H1 (cell line): Measurements from ENCODE around the gene INHBB. TPM values are rescaled to one million over a fixed set of nuclear protein-coding genes. Genes with fewer than 3 reads are reported as not detected.
A peak's percentile ranks its signal among the peaks of the same experiment; 100 is the strongest.

ENCODE experiments used
- CTCF ChIA-PET: fragments of 300-600 bp; sonication (Branson Sonifier 250); formaldehyde crosslinking; loops from one replicate; lab custom pipeline; 2021; ENCODE audit not compliant: partially characterized antibody; lab: Charles Lee
- POLR2A ChIA-PET: fragments of 300-600 bp; sonication (Branson Sonifier 250); formaldehyde crosslinking; loops from one replicate; lab custom pipeline; 2021; ENCODE audit warnings: inconsistent platforms; ENCODE audit not compliant: partially characterized antibody; lab: Charles Lee
- DNase-seq, 2 experiments: peaks; one replicate each; pipeline versions ENCODE4 v3.0.0 to v3.0.0-alpha.2; 2010 to 2022; ENCODE audit warnings: low spot score in 2 of 2, low read depth in 1 of 2, mixed read lengths in 1 of 2
- FAIRE-seq: peaks from 2 replicates; lab custom pipeline; 2011; peaks lifted over from hg19 to GRCh38; lab: Jason Lieb, UNC
- H2AFZ ChIP-seq: 2 replicates; pipeline ENCODE4 v1.8.1; 2012; ENCODE audit warnings: low read length, inconsistent platforms
- H2AK5ac ChIP-seq: 2 replicates; pipeline ENCODE4 v1.6.1; 2013; ENCODE audit warnings: low read depth, low read length
- H2BK120ac ChIP-seq: replicated peaks from 2 replicates; pipeline ENCODE3; 2013; ENCODE audit warnings: low read depth, low read length, inconsistent platforms
- H2BK12ac ChIP-seq: 2 replicates; pipeline ENCODE4 v1.6.1; 2013; ENCODE audit warnings: low read depth, low read length
- H2BK15ac ChIP-seq: 2 replicates; pipeline ENCODE4 v1.6.1; 2013; ENCODE audit warnings: low read length
- H2BK20ac ChIP-seq: 2 replicates; pipeline ENCODE4 v1.6.1; 2013; ENCODE audit warnings: low read length
- H2BK5ac ChIP-seq: 2 replicates; pipeline ENCODE4 v1.6.1; 2013; ENCODE audit warnings: low read depth, low read length
- H3K14ac ChIP-seq: 2 replicates; pipeline ENCODE4 v1.6.1; 2013; ENCODE audit warnings: inconsistent platforms; ENCODE audit not compliant: insufficient read length
- H3K18ac ChIP-seq: 2 replicates; pipeline ENCODE4 v1.6.1; 2013; ENCODE audit warnings: low read length; ENCODE audit errors: extremely low read depth
- H3K23ac ChIP-seq: 2 replicates; pipeline ENCODE4 v1.6.1; 2013; ENCODE audit warnings: inconsistent platforms; ENCODE audit not compliant: insufficient read length
- H3K23me2 ChIP-seq: 2 replicates; pipeline ENCODE4 v1.6.1; 2013; ENCODE audit warnings: low read depth, low read length
- H3K27ac ChIP-seq: 2 replicates; pipeline ENCODE4 v1.6.1; 2011; ENCODE audit warnings: low read depth, low read length, inconsistent platforms
- H3K27me3 ChIP-seq, 4 experiments: replicated peaks in 1 of 4; 1 replicate in 1 of 4; 2 replicates in 3 of 4; pipeline versions ENCODE4 v1.6.1 to v1.8.1; 2011 to 2013; ENCODE audit warnings: low read length in 3 of 4, mild to moderate bottlenecking in 3 of 4, inconsistent platforms in 2 of 4, mixed read lengths in 2 of 4, moderate library complexity in 1 of 4; ENCODE audit not compliant: control insufficient read depth in 3 of 4, insufficient read depth in 3 of 4; ENCODE audit errors: extremely low read depth in 1 of 4
- H3K36me3 ChIP-seq, 4 experiments: 2 replicates each; pipeline versions ENCODE4 v1.6.1 to v1.8.1; 2011 to 2013; ENCODE audit warnings: mild to moderate bottlenecking in 4 of 4, low read length in 3 of 4, moderate library complexity in 2 of 4, control low read depth in 1 of 4, inconsistent platforms in 1 of 4; ENCODE audit not compliant: insufficient read depth in 4 of 4, control insufficient read depth in 2 of 4
- H3K4ac ChIP-seq: replicated peaks from 2 replicates; pipeline ENCODE3; 2013; ENCODE audit warnings: low read length, low read depth, mixed read lengths, inconsistent platforms; ENCODE audit not compliant: insufficient read length
- H3K4me1 ChIP-seq, 4 experiments: replicated peaks in 1 of 4; 1 replicate in 1 of 4; 2 replicates in 3 of 4; pipeline versions ENCODE4 v1.6.1 to v1.8.1; 2011 to 2013; ENCODE audit warnings: low read length in 3 of 4, inconsistent platforms in 2 of 4, mixed read lengths in 1 of 4; ENCODE audit not compliant: insufficient read depth in 4 of 4, control insufficient read depth in 3 of 4
- H3K4me2 ChIP-seq, 2 experiments: 2 replicates each; pipeline versions ENCODE4 v1.6.1 to v1.8.1; 2011 to 2013; ENCODE audit warnings: low read depth in 2 of 2, low read length in 2 of 2, control low read depth in 1 of 2, inconsistent platforms in 1 of 2, mild to moderate bottlenecking in 1 of 2; ENCODE audit not compliant: insufficient read depth in 1 of 2
- H3K4me3 ChIP-seq, 4 experiments: fragments of 200-600, 300-600 bp in 1 of 4; sonication (generic), shearing (Covaris generic), sonication (Bioruptor Twin) in 1 of 4; 2 replicates each; pipeline versions ENCODE4 v1.5.1 to v1.8.1; 2011 to 2016; ENCODE audit warnings: low read length in 4 of 4, low read depth in 3 of 4, control low read depth in 2 of 4, inconsistent platforms in 2 of 4, mild to moderate bottlenecking in 2 of 4, mixed read lengths in 1 of 4, moderate library complexity in 1 of 4; ENCODE audit not compliant: insufficient read depth in 2 of 4; ENCODE audit errors: extremely low read depth in 1 of 4
- H3K56ac ChIP-seq: replicated peaks from 2 replicates; pipeline ENCODE3; 2013; ENCODE audit warnings: low read depth, mild to moderate bottlenecking, mixed read lengths, low read length, inconsistent platforms; ENCODE audit not compliant: insufficient read length
- H3K79me1 ChIP-seq: 2 replicates; pipeline ENCODE4 v1.6.1; 2013; ENCODE audit warnings: low read depth, low read length, control low read depth
- H3K79me2 ChIP-seq, 2 experiments: 2 replicates each; pipeline versions ENCODE4 v1.6.1 to v1.8.1; 2012 to 2013; ENCODE audit warnings: low read length in 2 of 2, mild to moderate bottlenecking in 2 of 2, inconsistent platforms in 1 of 2; ENCODE audit not compliant: insufficient read depth in 2 of 2, control insufficient read depth in 1 of 2
- H3K9ac ChIP-seq, 4 experiments: replicated peaks in 1 of 4; 1 replicate in 1 of 4; 2 replicates in 3 of 4; pipeline versions ENCODE4 v1.6.1 to v1.8.1; 2011 to 2013; ENCODE audit warnings: low read depth in 3 of 4, low read length in 3 of 4, control low read depth in 2 of 4, mild to moderate bottlenecking in 2 of 4, moderate library complexity in 2 of 4, inconsistent platforms in 1 of 4; ENCODE audit errors: extremely low read depth in 1 of 4
- H3K9me3 ChIP-seq, 2 experiments: 2 replicates each; pipeline versions ENCODE4 v1.6.1 to v1.8.1; 2012 to 2013; ENCODE audit warnings: mild to moderate bottlenecking in 2 of 2, moderate library complexity in 2 of 2, control low read depth in 1 of 2, inconsistent platforms in 1 of 2, low read depth in 1 of 2, low read length in 1 of 2, mixed read lengths in 1 of 2; ENCODE audit not compliant: insufficient read depth in 2 of 2
- H4K20me1 ChIP-seq, 2 experiments: replicated peaks in 1 of 2; 2 replicates each; pipeline versions ENCODE3 to v1.8.1; 2011 to 2013; ENCODE audit warnings: inconsistent platforms in 2 of 2, low read length in 2 of 2, mild to moderate bottlenecking in 1 of 2; ENCODE audit not compliant: insufficient read depth in 2 of 2, control insufficient read depth in 1 of 2
- H4K5ac ChIP-seq: 2 replicates; pipeline ENCODE4 v1.6.1; 2013; ENCODE audit warnings: low read length, low read depth, mixed read lengths, inconsistent platforms; ENCODE audit not compliant: insufficient read length
- H4K8ac ChIP-seq: 2 replicates; pipeline ENCODE4 v1.8.0; 2013; ENCODE audit warnings: mild to moderate bottlenecking, moderate library complexity, low read length, inconsistent platforms; ENCODE audit not compliant: insufficient read depth; ENCODE audit errors: extremely low read depth
- H4K91ac ChIP-seq: replicated peaks from 2 replicates; pipeline ENCODE3; 2013; ENCODE audit warnings: low read length, mixed read lengths, inconsistent platforms; ENCODE audit not compliant: insufficient read length
- SUZ12 ChIP-seq: fragments of 200-600 bp; sonication (generic); IDR thresholded peaks from 2 replicates; pipeline ENCODE4 v1.6.1; 2012; ENCODE audit warnings: mild to moderate bottlenecking, inconsistent platforms, low read length, moderate library complexity, mixed read lengths
- whole genome bisulfite sequencing, 2 experiments: shearing (Covaris generic) in 1 of 2; methylation state at CpG; one replicate each; pipeline versions ENCODE4 v1.1.6 to v1.1.7; 2013 to 2015; ENCODE audit warnings: low lambda C conversion rate in 2 of 2, mixed read lengths in 2 of 2, inconsistent platforms in 1 of 2, low coverage in 1 of 2, missing lambda C conversion rate in 1 of 2; ENCODE audit not compliant: insufficient replicate concordance in 2 of 2, insufficient coverage in 1 of 2, insufficient read length in 1 of 2; ENCODE audit errors: extremely low coverage in 1 of 2, missing lambda C conversion rate in 1 of 2; 5-methylcytosine and 5-hydroxymethylcytosine counted together
- polyA plus RNA-seq, 7 experiments: library from polyadenylated mRNA; depleted of rRNA in 3 of 7; stranded (reverse) in 5 of 7; unstranded in 2 of 7; fragments of >200 nt in 5 of 7; fragments of 200-250 nt in 2 of 7; gene quantifications; 1 replicate in 5 of 7; 2 replicates in 1 of 7; 4 replicates in 1 of 7; pipeline versions ENCODE4 v1.2.1 to v1.2.3, GENCODE V29; 2011 to 2013; ENCODE audit warnings: missing spikeins in 2 of 7, mixed read lengths in 2 of 7
- total RNA-seq: library from RNA; stranded (reverse); fragmentation: NEBNext Ultra II Directional; extraction: Animal tissue kit (Norgen Biotek cat#: 25700); gene quantifications from 2 replicates; pipeline ENCODE4 v1.2.1, GENCODE V29; 2021
- TF ChIP-seq, protein P1 (sequence below): IDR thresholded peaks from 2 replicates; pipeline ENCODE4 v1.6.1; 2011; ENCODE audit warnings: low read length, improper control_type of control experiment

INHBB gene
- total and polyA plus RNA-seq, 2 of the 8 experiments (the other 6 are each of a cell fraction or from before 2014, with no cell fraction given) = 0.30 to 0.32 TPM

DNA sequence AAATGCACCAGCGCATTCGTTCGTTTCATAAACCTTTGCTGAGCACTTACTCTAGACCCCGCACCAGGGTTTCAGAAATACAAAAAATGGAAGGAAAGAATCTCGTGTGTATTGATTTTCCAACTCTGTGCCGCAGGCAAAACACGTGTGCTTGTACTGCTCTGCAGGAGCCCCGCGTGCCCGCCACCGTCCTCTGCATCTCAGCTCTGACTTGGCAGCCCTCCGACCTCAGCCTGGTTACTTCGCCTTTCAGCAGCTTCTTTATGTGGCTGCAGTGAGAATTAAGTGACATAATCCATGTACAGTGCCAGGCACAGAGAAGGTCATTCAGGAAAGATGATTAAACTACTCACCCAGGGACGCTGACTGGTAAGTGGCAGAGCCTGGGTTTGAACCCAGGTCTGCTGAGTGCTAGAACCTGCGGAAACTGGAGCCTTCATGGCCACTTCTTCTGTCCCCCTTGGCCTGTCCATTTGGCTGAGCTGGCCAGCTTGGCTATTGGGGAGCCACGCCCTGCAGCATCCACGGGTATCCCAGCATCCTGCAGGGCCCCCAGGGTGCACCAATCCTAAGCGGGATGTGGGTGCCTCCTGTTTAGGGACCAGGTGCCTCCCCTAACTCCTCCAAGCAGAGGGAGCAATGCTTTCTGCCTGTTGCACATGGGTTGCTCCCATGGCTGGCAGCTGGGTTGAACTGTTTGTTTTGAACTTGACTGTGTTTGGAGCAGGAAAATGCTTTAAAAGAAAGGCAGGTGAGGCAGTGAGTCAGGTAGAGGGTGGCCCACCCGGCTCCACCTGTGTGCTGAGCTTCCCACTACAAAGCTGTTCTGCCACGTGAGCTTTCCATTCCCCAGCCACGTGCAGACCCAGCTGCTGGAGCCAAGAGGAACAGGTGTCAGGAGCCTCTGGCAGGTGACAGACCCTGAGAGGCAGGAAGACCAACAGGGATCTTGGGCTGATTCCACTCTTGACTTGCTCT is 34.3 kb downstream of the INHBB start:
- no peaks in the 10 kb centered on the region for H3K79me1 ChIP-seq
- no peak overlapping the region for H3K23ac ChIP-seq
- no peak overlapping the region for H2BK5ac ChIP-seq
- 82% methylated on average over 21 of the region's 21 CpGs; no CpG with 5 or more reads in 1 of the 2 experiments for WGBS, 2 experiments
- H3K79me2 ChIP-seq = no peaks in the 10 kb centered on the region
- no peak for DNase-seq
- no peak overlapping the region for H4K5ac ChIP-seq
- no peaks in the 10 kb centered on the region for H3K9me3 ChIP-seq
- H3K36me3 ChIP-seq = no peaks in the 10 kb centered on the region
- POLR2A ChIA-PET = no interaction called here
- no peak overlapping the region for H2BK15ac ChIP-seq
- H3K4me1 ChIP-seq = peaks cover under 1 to 29% (median 12%) of the 10 kb centered on the region in 4 experiments; a peak in 6 of 7 replicates
- H3K14ac ChIP-seq = no peak overlapping the region
- no peak overlapping the region for H2AFZ ChIP-seq
- no peak overlapping the region for H3K56ac ChIP-seq
- H2BK12ac ChIP-seq = 0 out of 2 replicates have a peak overlapping the region, but pooled peaks have one; percentile 39
- no peak overlapping the region for H3K9ac ChIP-seq
- H3K18ac ChIP-seq = no peak overlapping the region
- no peak overlapping the region for H3K27ac ChIP-seq
- no peak overlapping the region for H3K4me2 ChIP-seq
- H4K20me1 ChIP-seq = no peaks in the 10 kb centered on the region
- CTCF ChIA-PET = interaction anchor here (0.6 to 2.3 kb wide), 7 partner anchors 15 to 290 kb away, joined by 3 to 6 read pairs (median 4); no protein-coding TSS in a partner anchor
- H2AK5ac ChIP-seq = no peak overlapping the region
- no peak overlapping the region for H3K4me3 ChIP-seq
- TF ChIP-seq, protein P1, sequence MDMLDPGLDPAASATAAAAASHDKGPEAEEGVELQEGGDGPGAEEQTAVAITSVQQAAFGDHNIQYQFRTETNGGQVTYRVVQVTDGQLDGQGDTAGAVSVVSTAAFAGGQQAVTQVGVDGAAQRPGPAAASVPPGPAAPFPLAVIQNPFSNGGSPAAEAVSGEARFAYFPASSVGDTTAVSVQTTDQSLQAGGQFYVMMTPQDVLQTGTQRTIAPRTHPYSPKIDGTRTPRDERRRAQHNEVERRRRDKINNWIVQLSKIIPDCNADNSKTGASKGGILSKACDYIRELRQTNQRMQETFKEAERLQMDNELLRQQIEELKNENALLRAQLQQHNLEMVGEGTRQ = no peak
- TF ChIP-seq SUZ12 = 0 out of 2 replicates have a peak, but pooled peaks have one; percentile 14
- no peak overlapping the region for H3K4ac ChIP-seq
- no peak for FAIRE-seq
- H3K27me3 ChIP-seq = peaks cover 0 to 26% (median 10%) of the 10 kb centered on the region in 4 experiments; a peak in 5 of 7 replicates
- no peaks in the 10 kb centered on the region for H3K23me2 ChIP-seq
- no peak overlapping the region for H4K8ac ChIP-seq
- H4K91ac ChIP-seq = no peak overlapping the region
- no peak overlapping the region for H2BK120ac ChIP-seq
- peak overlapping the region; percentile 48; the same call in 1 of the 2 replicates for H2BK20ac ChIP-seq
